Rectal smooth muscle tissue (tissue), 1 donor: ENCODE measurements around the gene FKRP.
"Not testable (repeated sequence)": the region's sequence is repeated elsewhere in the genome, so short reads cannot be mapped to it uniquely, and the experiment has no call there.

ENCODE experiments used
- H3K27ac ChIP-seq: one replicate; pipeline ENCODE4 v1.7.0; 2013; ENCODE audit warnings: low read depth, low read length, inconsistent platforms
- H3K27me3 ChIP-seq: one replicate; pipeline ENCODE4 v1.7.0; 2013; ENCODE audit warnings: low read length; ENCODE audit not compliant: control insufficient read depth, insufficient read depth
- H3K36me3 ChIP-seq: one replicate; pipeline ENCODE4 v1.7.0; 2013; ENCODE audit warnings: low read length; ENCODE audit not compliant: control insufficient read depth, insufficient read depth
- H3K4me1 ChIP-seq: one replicate; pipeline ENCODE4 v1.7.0; 2013; ENCODE audit warnings: low read length; ENCODE audit not compliant: control insufficient read depth, insufficient read depth
- H3K4me3 ChIP-seq: one replicate; pipeline ENCODE4 v1.7.0; 2013; ENCODE audit warnings: low read length
- H3K9ac ChIP-seq: one replicate; pipeline ENCODE4 v1.7.0; 2013; ENCODE audit warnings: low read length

The FKRP gene, protein sequence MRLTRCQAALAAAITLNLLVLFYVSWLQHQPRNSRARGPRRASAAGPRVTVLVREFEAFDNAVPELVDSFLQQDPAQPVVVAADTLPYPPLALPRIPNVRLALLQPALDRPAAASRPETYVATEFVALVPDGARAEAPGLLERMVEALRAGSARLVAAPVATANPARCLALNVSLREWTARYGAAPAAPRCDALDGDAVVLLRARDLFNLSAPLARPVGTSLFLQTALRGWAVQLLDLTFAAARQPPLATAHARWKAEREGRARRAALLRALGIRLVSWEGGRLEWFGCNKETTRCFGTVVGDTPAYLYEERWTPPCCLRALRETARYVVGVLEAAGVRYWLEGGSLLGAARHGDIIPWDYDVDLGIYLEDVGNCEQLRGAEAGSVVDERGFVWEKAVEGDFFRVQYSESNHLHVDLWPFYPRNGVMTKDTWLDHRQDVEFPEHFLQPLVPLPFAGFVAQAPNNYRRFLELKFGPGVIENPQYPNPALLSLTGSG

DNA sequence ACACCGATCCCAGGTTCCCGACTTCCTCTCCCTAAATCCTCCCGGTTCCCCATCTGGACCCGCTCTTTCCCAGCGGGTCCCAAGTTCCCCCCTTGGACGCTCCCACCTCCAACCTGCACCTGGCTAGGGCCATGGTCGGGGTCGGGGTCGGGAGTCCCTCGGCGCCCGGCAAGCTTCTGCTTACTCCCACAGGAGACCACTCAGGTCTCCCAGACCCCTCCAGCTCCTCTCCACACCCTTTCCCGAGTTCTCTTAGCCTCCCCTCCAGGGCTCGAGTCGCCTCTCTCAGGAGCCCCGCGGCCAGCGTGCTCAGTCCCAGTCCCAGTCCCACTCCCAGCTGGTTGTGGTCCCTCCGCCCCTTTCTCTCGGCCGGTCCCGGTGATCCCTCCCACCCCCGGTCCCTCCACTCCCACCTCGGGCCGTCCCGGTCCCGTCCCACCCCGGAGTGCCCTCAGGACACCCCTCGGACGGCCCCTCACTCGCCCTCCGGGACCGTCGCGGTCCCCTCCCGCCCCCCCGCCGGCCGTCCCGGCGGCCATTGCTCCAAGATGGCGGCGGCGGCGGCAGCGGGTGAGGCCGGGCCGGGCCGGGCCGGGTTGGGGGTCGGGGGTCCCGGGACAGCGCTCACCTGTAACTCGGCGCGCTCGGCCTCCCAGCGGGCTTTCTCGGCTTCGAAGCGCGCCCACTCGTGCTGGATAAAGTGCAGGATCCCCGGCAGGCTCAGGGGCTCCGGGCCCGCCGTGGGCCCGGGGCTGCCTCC, at the start of gene FKRP:
Gene FKRP (plus strand): TSS at position 537 of the 760 bp plus-strand sequence. CDS start 9,394 bp downstream, outside the sequence.
- Histone ChIP-seq H3K4me1 (peaks cover 12% of the 10 kb centered on the region), H3K9ac (peak within 1 kb of the TSS; percentile 86), H3K36me3 (peaks cover 4% of the 10 kb centered on the region), H3K4me3 (peak within 1 kb of the TSS; percentile 96), H3K27ac (peak within 1 kb of the TSS; percentile 80), H3K27me3 (no peaks in the 10 kb centered on the region)

DNA sequence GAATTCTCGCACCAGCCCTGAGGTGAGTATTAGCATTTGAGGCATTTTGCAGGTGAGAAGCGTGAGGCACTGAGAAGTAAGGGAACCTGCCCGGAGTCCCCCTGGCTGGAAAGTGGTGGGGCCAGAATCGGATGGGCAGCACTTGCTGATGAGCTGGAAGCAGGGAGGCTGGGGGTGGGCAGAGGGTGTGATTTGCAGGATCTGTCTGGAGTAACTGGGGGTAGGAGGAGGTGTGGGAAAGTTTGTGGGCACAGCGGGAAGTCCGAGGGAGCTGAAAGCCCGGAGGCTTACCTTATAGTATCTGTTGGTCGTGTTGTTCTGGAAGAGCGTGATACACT, 49.0 kb upstream of the FKRP start:
- Histone ChIP-seq H3K27ac (no peak overlapping the region), H3K4me3 (peak overlapping the region; percentile 40), H3K4me1 (peaks cover 4% of the 10 kb centered on the region), H3K36me3 (peaks cover 56% of the 10 kb centered on the region), H3K27me3 (no peaks in the 10 kb centered on the region), H3K9ac (no peak overlapping the region)

DNA sequence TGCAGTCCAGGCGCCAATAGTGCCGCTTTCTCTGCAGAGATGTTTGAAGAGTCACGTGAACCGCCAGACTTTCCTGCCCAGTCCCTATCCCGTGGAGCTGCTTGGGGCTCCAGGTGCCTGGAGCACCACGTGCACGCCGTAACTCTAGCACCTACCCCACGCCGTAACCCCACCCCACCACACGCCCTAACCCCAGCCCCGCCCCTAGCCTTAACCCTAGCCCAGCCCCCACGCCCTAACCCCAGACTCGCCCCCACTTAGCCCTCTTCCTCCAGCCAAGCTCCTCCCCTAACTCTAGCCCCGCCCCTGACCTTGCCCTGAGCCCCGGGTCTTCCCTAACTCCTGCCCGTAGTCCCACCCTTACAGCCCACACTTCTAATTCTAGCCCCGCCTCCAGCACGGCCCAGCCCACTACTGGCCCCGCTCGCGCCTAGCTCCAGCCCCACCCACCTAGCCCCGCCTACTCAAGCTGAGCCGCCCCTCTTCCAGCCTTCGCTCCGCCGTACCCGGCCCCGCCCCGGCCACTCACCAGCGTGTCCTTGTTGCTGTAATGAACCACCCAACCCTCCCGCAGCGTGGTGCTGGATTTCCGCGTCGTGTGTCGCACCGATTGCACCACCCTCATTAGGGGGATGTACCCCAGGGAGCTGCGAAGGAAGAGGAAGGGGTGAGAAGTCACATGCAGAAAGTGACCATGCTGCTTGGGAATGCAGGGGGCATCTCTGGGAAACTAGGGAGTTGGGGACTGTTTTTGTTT, 48.5 kb upstream of the FKRP start:
- H3K27me3 ChIP-seq = no peaks in the 10 kb centered on the region
- H3K9ac ChIP-seq = no peak overlapping the region
- H3K4me1 ChIP-seq = peaks cover 4% of the 10 kb centered on the region
- no peak overlapping the region for H3K27ac ChIP-seq
- peak overlapping the region; percentile 64 for H3K4me3 ChIP-seq
- peaks cover 54% of the 10 kb centered on the region for H3K36me3 ChIP-seq

GRCh38 chr19:46698395-46699321, 47.2 kb upstream of the FKRP start:
- no peaks in the 10 kb centered on the region for H3K27me3 ChIP-seq
- no peak overlapping the region for H3K27ac ChIP-seq
- H3K9ac ChIP-seq = no peak overlapping the region
- peaks cover 4% of the 10 kb centered on the region for H3K4me1 ChIP-seq
- H3K36me3 ChIP-seq = peaks cover 42% of the 10 kb centered on the region
- H3K4me3 ChIP-seq = no peak overlapping the region

- no peak overlapping the region for H3K9ac ChIP-seq
- H3K36me3 ChIP-seq = peaks cover 30% of the 10 kb centered on the region
- peaks cover 4% of the 10 kb centered on the region for H3K4me1 ChIP-seq
- H3K27me3 ChIP-seq = no peaks in the 10 kb centered on the region
- H3K27ac ChIP-seq = no peak overlapping the region
- H3K4me3 ChIP-seq = no peak overlapping the region
These were observed 45.2 kb upstream of the FKRP start for GRCh38 chr19:46700704-46701103.

- Histone ChIP-seq H3K4me3 (no peak overlapping the region), H3K27ac (no peak overlapping the region), H3K36me3 (peaks cover 18% of the 10 kb centered on the region), H3K27me3 (no peaks in the 10 kb centered on the region), H3K4me1 (no peaks in the 10 kb centered on the region), H3K9ac (no peak overlapping the region)
These were observed 41.3 kb upstream of the FKRP start for GRCh38 chr19:46704379-46705076.

DNA sequence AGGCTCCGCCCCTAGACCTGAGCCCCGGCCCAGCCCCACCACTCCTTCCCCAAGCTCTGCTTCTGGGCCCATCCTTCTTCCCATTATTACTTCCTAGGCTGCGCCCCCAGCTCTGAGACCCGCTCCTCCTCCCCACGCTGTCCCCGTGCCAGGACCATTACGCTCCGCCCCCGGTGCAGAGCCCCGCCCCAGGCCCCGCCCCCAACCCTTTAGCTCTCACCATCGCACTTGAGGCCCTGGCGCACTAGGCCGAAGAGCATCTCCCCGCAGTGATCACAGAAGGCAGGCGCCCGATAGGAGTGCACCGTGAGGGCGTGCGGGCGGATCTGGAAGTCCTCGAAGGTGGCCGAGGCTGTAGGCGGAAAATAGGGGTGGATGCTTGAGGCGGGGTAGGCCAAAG, 35.2 kb upstream of the FKRP start:
- peaks cover 12% of the 10 kb centered on the region for H3K4me1 ChIP-seq
- H3K36me3 ChIP-seq = peaks cover 10% of the 10 kb centered on the region
- H3K9ac ChIP-seq = no peak overlapping the region
- no peak overlapping the region for H3K4me3 ChIP-seq
- H3K27ac ChIP-seq = no peak overlapping the region
- H3K27me3 ChIP-seq = no peaks in the 10 kb centered on the region

GRCh38 chr19:46712768-46713338, 33.0 kb upstream of the FKRP start:
- not testable (repeated sequence) for H3K36me3 ChIP-seq, H3K27ac ChIP-seq, H3K9ac ChIP-seq, H3K27me3 ChIP-seq, H3K4me3 ChIP-seq
- H3K4me1 ChIP-seq = peaks cover 13% of the 10 kb centered on the region

DNA sequence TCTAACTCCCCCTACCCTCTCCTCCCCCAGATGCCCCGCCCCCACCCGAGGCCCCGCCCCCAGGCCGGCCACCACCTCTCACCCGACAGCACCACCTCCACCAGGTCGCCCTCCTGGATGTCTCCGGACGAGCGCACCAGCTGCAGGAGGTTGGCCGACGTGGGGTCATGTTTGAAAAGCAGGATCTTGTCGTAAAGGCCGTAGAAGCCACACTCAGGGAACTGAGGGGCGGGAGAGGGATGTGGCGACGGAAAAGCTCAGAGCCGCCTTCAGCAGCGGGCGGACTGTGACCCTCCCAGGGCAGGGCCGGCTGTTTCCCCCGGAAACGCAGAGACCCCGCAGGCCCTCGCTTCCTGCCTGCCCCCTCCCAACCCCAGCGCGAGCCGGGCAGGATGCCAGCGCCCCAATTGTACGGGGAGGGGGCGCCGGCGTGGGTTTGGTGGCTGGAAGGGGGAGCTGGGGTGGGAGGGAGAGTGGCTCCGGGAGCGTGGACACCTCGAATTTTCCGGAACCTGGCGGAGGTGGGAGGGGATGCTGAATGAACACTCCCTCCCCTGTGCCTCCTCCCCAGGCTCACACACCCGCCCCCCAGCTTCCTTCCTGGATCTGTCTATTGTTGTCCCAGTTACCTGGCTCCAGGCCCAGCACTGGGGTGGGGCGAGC, 31.9 kb upstream of the FKRP start:
- Histone ChIP-seq H3K36me3 (peaks cover 5% of the 10 kb centered on the region), H3K27ac (peak overlapping the region; percentile 71), H3K4me3 (peak overlapping the region; percentile 95), H3K9ac (peak overlapping the region; percentile 56), H3K4me1 (peaks cover 13% of the 10 kb centered on the region), H3K27me3 (no peaks in the 10 kb centered on the region)

GRCh38 chr19:46714444-46715106, 31.3 kb upstream of the FKRP start:
- Histone ChIP-seq H3K4me1 (peaks cover 13% of the 10 kb centered on the region), H3K36me3 (peaks cover 5% of the 10 kb centered on the region), H3K4me3 (peak overlapping the region; percentile 95), H3K27ac (peak overlapping the region; percentile 71), H3K27me3 (no peaks in the 10 kb centered on the region), H3K9ac (peak overlapping the region; percentile 80)
